SK-N-MC (cell line): ENCODE measurements around the gene NEK6.

Experiments used
- DNase-seq: peaks from one replicate; pipeline ENCODE4 v3.0.0-alpha.2; 2011; ENCODE audit warnings: low read depth, low spot score
- H3K27ac ChIP-seq: fragments of 200-600 bp; sonication (generic); 2 replicates; pipeline ENCODE4 v1.5.1; 2016; ENCODE audit warnings: mixed run types
- H3K36me3 ChIP-seq: fragments of 200-600 bp; sonication (generic); 2 replicates; pipeline ENCODE4 v1.6.1; 2017; ENCODE audit warnings: antibody characterized with exemption, low read length, mixed read lengths; ENCODE audit not compliant: insufficient read depth
- H3K4me3 ChIP-seq: fragments of 200-600 bp; sonication (generic); 2 replicates; pipeline ENCODE4 v1.5.1; 2016
- H3K9ac ChIP-seq: fragments of 200-600 bp; sonication (generic); 2 replicates; pipeline ENCODE4 v1.8.0; 2017; ENCODE audit warnings: mixed run types, mixed read lengths; ENCODE audit not compliant: insufficient read length
- H3K9me3 ChIP-seq: fragments of 200-600 bp; sonication (generic); 2 replicates; pipeline ENCODE4 v1.6.1; 2017; ENCODE audit warnings: low read depth, mild to moderate bottlenecking, antibody characterized with exemption, low read length, moderate library complexity, mixed read lengths
- EZH2 ChIP-seq: fragments of 200-600 bp; sonication (generic); IDR thresholded peaks from one replicate; pipeline ENCODE4 v1.6.1; 2017; ENCODE audit warnings: antibody characterized with exemption
- FOXP2 ChIP-seq: optimal IDR thresholded peaks from 2 replicates; pipeline ENCODE3; 2011; ENCODE audit warnings: mild to moderate bottlenecking, moderate library complexity; ENCODE audit not compliant: insufficient read depth; ENCODE audit errors: extremely low read length, control extremely low read depth
- POLR2AphosphoS5 ChIP-seq: IDR thresholded peaks from 2 replicates; pipeline ENCODE4 v1.6.1; 2012; ENCODE audit warnings: mild to moderate bottlenecking, low read depth, low read length, borderline replicate concordance

The NEK6 gene

GRCh38 chr9:124268661-124269060, 10.9 kb downstream of the NEK6 start:
- DNase-seq, result no peak
- no peak for TF ChIP-seq EZH2
- no peak for TF ChIP-seq POLR2AphosphoS5
- no peak for TF ChIP-seq FOXP2
- Histone ChIP-seq H3K9me3 (no peaks in the 10 kb centered on the region), H3K4me3 (no peak overlapping the region), H3K36me3 (no peaks in the 10 kb centered on the region), H3K9ac (no peak overlapping the region), H3K27ac (no peak overlapping the region)

- no peak for TF ChIP-seq EZH2
- TF ChIP-seq FOXP2, result no peak
- TF ChIP-seq POLR2AphosphoS5, result no peak
Observed at GRCh38 chr9:124269556-124269955, 11.8 kb downstream of the NEK6 start.

DNA sequence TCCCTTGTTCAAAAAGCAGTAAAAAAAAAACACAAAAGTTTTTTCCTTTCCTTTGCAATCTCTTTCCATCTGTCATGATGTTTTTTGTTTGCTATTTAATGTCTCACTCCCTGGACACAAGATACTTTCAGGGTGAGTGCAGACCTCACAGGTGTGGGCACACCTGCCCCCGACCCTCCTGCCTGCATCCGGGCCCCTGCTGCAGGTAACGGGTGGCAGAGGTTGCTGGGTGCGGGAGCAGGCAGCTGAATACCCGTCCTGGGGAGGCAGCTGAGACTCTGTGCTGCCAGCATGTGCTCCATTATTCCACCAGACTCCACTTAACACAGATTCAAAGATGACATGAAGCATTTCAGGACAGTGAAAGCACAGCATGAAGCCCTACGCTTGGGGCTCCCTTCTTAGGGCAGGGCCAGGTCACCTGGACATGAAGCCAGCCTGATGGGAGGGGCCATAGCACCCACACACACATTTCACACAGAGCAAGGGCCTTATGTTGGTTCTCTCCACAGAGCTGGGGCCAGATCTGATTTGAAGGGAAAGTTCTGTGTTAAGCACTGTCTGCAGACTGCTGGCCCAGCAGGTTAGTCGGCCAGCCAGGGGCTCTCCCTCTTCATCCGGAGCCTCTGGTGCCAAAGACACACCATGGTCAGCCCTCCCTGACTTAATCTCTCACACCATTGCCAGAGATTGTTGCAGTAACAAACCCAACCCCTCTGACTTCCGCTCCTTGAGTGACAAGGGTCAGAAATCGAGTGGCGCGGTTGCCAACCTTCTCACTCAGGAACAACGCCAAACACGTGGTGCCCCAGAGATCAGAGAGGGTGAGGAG, 13.0 kb downstream of the NEK6 start:
- TF ChIP-seq POLR2AphosphoS5, result no peak
- no peak for TF ChIP-seq FOXP2
- no peak for TF ChIP-seq EZH2
- H3K27ac ChIP-seq, result no peak overlapping the region
- H3K9me3 ChIP-seq, result no peaks in the 10 kb centered on the region
- no peaks in the 10 kb centered on the region for H3K36me3 ChIP-seq
- H3K9ac ChIP-seq, result no peak overlapping the region
- no peak for DNase-seq
- no peak overlapping the region for H3K4me3 ChIP-seq

More at GRCh38 chr9:124269556-124269955, 11.8 kb downstream of the NEK6 start:
- Histone ChIP-seq H3K27ac (no peak overlapping the region), H3K36me3 (no peaks in the 10 kb centered on the region), H3K9me3 (no peaks in the 10 kb centered on the region), H3K4me3 (no peak overlapping the region), H3K9ac (no peak overlapping the region)
- DNase-seq, result no peak

GRCh38 chr9:124271660-124272059, 13.9 kb downstream of the NEK6 start:
- Histone ChIP-seq H3K27ac (no peak overlapping the region), H3K9ac (no peak overlapping the region), H3K4me3 (no peak overlapping the region), H3K9me3 (no peaks in the 10 kb centered on the region), H3K36me3 (no peaks in the 10 kb centered on the region)
- DNase-seq, result no peak
- TF ChIP-seq EZH2 (no peak), FOXP2 (no peak), POLR2AphosphoS5 (no peak)

- H3K9ac ChIP-seq, result no peak overlapping the region
- no peak overlapping the region for H3K4me3 ChIP-seq
- no peaks in the 10 kb centered on the region for H3K9me3 ChIP-seq
- no peak for TF ChIP-seq FOXP2
- no peak for TF ChIP-seq EZH2
- TF ChIP-seq POLR2AphosphoS5, result no peak
- DNase-seq, result no peak
- H3K36me3 ChIP-seq, result no peaks in the 10 kb centered on the region
- H3K27ac ChIP-seq, result no peak overlapping the region
Observed at GRCh38 chr9:124272118-124272517, 14.4 kb downstream of the NEK6 start.

DNA sequence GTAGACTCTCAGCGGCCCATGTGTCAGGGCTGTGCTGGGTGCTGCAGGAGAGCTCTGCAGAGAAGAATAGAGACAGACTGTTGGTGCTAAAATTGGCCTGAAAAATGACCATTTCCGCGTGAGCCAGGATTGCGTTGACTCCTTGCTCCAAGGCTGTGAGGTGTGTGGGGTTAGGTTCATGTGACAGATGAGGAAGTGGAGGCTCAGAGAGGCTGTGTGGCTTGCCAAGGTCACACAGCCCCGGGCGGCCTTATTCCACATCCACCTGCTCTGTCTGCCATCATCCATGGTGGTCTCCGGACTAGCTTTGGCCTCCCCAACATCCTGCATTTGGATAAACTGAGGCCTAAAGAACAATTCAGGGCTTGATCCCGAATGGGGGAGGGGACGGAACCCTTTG, 15.2 kb downstream of the NEK6 start:
- Histone ChIP-seq H3K36me3 (no peaks in the 10 kb centered on the region), H3K27ac (no peak overlapping the region), H3K4me3 (no peak overlapping the region), H3K9ac (no peak overlapping the region), H3K9me3 (no peaks in the 10 kb centered on the region)
- DNase-seq, result no peak
- TF ChIP-seq POLR2AphosphoS5, result no peak
- no peak for TF ChIP-seq EZH2
- no peak for TF ChIP-seq FOXP2

- H3K36me3 ChIP-seq, result no peaks in the 10 kb centered on the region
- no peak overlapping the region for H3K4me3 ChIP-seq
- DNase-seq, result no peak
Observed at GRCh38 chr9:124273427-124274160, 15.8 kb downstream of the NEK6 start.

DNA sequence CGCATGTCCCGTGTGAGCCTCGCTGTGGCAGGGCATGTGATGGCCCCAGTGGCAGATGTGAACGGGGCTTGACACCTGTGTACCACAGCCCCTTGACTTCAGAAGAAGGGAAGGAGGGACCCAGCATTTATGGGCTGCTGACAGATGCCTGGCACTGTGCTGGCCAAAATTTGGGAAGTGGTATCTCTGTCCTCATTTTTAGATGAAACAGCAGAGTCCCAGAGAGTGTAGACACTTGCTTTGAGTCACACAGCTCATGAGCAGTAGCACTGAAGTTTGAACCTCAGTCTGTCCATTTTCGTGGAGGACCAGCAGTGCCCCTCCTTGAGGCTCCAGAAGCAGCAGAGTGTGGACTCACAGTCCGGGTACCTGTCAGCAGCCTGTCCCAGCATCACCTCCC, 16.5 kb downstream of the NEK6 start:
- Histone ChIP-seq H3K9me3 (no peaks in the 10 kb centered on the region), H3K27ac (no peak overlapping the region), H3K9ac (no peak overlapping the region), H3K36me3 (no peaks in the 10 kb centered on the region), H3K4me3 (no peak overlapping the region)
- no peak for TF ChIP-seq POLR2AphosphoS5
- TF ChIP-seq FOXP2, result no peak
- DNase-seq, result no peak

More at GRCh38 chr9:124273427-124274160, 15.8 kb downstream of the NEK6 start:
- Histone ChIP-seq H3K9ac (no peak overlapping the region), H3K27ac (no peak overlapping the region), H3K9me3 (no peaks in the 10 kb centered on the region)
- TF ChIP-seq POLR2AphosphoS5 (no peak), FOXP2 (no peak), EZH2 (no peak)

- Histone ChIP-seq H3K27ac (no peak overlapping the region), H3K4me3 (no peak overlapping the region), H3K9me3 (no peaks in the 10 kb centered on the region), H3K36me3 (no peaks in the 10 kb centered on the region), H3K9ac (no peak overlapping the region)
- DNase-seq, result no peak
- TF ChIP-seq FOXP2 (no peak), POLR2AphosphoS5 (no peak), EZH2 (no peak)
Observed at GRCh38 chr9:124274738-124275137, 17.0 kb downstream of the NEK6 start.
